IPS-18c (cell line): ENCODE measurements around the gene HMGN1.
A peak's percentile ranks its signal among the peaks of the same experiment; 100 is the strongest.
"Not testable (repeated sequence)": the region's sequence is repeated elsewhere in the genome, so short reads cannot be mapped to it uniquely, and the experiment has no call there.

ENCODE experiments used
- H3K4me3 ChIP-seq: 2 replicates; pipeline ENCODE4 v1.7.0; 2013; ENCODE audit warnings: low read depth, mild to moderate bottlenecking, low read length, moderate library complexity; ENCODE audit not compliant: insufficient read depth
- H3K9me3 ChIP-seq: one replicate; pipeline ENCODE4 v1.6.1; 2013; ENCODE audit warnings: mild to moderate bottlenecking, low read length, moderate library complexity; ENCODE audit not compliant: control insufficient read depth, insufficient read depth

Gene HMGN1

DNA sequence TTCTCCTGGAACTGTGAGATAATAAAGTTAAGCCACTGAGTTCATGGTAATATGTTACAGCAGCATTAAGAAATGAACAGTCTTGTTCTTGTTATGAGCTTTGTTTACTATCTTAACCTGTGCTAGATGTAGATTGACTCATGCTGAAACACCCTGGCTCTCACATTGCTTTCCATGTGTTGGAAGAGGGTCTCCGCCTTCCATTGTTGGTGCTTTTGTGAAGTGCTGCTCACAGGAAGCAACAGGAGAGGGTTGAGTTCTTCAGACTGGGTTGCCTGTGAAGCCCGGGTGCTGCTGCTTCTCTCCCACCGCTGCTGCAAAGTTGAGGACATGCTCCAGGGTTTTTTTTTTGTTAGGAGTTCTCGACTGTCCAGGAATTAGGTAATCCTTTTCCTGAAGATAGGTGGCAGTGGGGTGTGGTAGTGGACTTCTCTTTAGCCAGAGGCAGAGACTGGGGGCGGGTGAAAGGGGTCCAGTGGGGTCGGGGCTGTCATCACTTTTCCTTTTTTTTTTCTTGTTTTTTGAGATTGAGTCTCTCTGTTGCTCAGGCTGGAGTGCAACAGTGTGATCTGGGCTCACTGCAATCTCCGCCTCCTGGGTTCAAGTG, 28.7 kb upstream of the HMGN1 start:
- Histone ChIP-seq H3K9me3 (no peaks in the 10 kb centered on the region), H3K4me3 (no peak overlapping the region)

- Histone ChIP-seq H3K4me3 (no peak overlapping the region), H3K9me3 (no peaks in the 10 kb centered on the region)
Observed at GRCh38 chr21:39375446-39375845, 26.6 kb upstream of the HMGN1 start.

GRCh38 chr21:39374046-39374445, 25.2 kb upstream of the HMGN1 start:
- no peaks in the 10 kb centered on the region for H3K9me3 ChIP-seq
- no peak overlapping the region for H3K4me3 ChIP-seq

DNA sequence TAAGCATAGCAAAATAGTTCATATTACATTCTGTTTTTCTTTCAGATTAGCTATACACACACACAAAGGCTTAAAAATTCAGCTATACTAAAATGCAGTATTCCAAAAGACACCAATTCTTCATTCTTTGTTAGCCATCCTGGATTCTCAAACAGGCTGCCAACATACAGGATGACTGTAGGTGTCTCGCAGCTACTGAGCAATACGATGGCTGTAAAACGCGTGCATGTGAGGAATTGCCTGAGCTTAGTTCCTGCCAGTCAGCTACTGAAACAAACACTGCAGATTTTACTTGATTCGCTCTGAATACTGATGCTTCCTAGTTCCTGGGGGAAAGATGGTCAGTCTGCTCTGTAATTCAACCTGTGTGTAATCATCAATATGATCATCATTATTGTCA, 24.7 kb upstream of the HMGN1 start:
- Histone ChIP-seq H3K9me3 (no peaks in the 10 kb centered on the region), H3K4me3 (no peak overlapping the region)

- not testable (repeated sequence) for H3K4me3 ChIP-seq
Observed at GRCh38 chr21:39369896-39370288, 21.0 kb upstream of the HMGN1 start.

DNA sequence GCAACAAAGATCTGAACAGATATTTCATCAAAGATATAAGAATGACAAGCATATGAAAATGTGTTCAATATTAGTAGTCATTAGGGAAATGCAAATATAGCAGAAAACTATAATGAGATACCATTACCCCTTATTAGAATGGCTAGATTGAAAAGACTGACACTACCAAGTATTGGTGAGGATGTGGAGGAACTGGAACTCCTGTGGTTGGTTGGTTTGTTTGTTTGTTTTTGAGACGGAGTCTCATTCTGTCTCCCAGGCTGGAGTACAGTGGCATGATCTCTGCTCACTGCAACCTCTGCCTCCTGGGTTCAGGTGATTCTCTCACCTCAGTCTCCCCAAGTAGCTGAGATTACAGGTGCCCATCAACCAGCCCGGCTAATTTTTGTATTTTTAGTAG, 18.9 kb upstream of the HMGN1 start:
- Histone ChIP-seq H3K9me3 (no peaks in the 10 kb centered on the region), H3K4me3 (no peak overlapping the region)

More at GRCh38 chr21:39369896-39370288, 21.0 kb upstream of the HMGN1 start:
- H3K9me3 ChIP-seq = not testable (repeated sequence)

DNA sequence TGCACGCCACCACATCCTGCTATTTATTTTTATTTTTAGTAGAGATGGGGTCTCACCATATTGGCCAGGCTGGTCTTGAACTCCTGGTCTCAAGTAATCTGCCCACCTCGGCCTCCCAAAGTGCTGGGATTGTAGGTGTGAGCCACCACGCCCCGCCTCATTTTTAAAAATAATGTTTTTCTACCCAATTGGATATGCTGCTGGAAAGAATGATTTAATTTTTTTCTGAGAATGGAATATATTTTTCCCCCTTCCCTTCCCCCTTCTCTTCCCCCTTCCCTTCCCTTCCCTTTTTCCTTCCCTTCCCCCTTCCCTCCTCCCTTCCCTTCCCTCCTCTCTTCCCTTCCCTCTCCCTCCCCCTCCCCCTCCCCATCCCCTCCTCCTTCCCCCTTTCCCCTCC, 17.7 kb upstream of the HMGN1 start:
- H3K4me3 ChIP-seq = no peak overlapping the region
- peaks cover 2% of the 10 kb centered on the region for H3K9me3 ChIP-seq

- Histone ChIP-seq H3K4me3 (no peak overlapping the region), H3K9me3 (peaks cover 2% of the 10 kb centered on the region)
Observed at GRCh38 chr21:39364949-39365348, 16.1 kb upstream of the HMGN1 start.

GRCh38 chr21:39363607-39364555, 15.0 kb upstream of the HMGN1 start:
- Histone ChIP-seq H3K4me3 (no peak overlapping the region), H3K9me3 (peaks cover 2% of the 10 kb centered on the region)

DNA sequence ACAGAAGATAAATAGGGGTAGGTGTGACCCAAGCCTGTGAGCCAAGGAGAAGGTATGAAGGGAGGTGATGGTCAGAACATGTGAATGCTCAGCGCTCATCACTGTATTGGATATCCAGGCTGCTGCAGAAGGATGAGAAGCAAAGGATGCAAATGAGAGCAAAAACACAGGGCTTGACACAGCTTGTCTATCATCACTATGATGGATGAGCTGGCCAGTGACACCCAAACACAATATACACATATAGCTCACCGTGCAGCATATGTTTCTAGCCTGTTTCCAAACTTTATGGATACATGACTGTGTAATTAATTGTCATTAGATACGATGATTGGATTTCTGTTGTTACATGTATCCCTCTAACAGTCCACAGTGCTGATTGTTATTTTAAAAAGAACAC, 13.8 kb upstream of the HMGN1 start:
- Histone ChIP-seq H3K4me3 (no peak overlapping the region), H3K9me3 (peaks cover 2% of the 10 kb centered on the region)

- peaks cover 2% of the 10 kb centered on the region for H3K9me3 ChIP-seq
- no peak overlapping the region for H3K4me3 ChIP-seq
Observed at GRCh38 chr21:39359382-39359781, 10.5 kb upstream of the HMGN1 start.

GRCh38 chr21:39353295-39353694, 4.4 kb upstream of the HMGN1 start:
- Histone ChIP-seq H3K4me3 (no peak overlapping the region), H3K9me3 (no peaks in the 10 kb centered on the region)

DNA sequence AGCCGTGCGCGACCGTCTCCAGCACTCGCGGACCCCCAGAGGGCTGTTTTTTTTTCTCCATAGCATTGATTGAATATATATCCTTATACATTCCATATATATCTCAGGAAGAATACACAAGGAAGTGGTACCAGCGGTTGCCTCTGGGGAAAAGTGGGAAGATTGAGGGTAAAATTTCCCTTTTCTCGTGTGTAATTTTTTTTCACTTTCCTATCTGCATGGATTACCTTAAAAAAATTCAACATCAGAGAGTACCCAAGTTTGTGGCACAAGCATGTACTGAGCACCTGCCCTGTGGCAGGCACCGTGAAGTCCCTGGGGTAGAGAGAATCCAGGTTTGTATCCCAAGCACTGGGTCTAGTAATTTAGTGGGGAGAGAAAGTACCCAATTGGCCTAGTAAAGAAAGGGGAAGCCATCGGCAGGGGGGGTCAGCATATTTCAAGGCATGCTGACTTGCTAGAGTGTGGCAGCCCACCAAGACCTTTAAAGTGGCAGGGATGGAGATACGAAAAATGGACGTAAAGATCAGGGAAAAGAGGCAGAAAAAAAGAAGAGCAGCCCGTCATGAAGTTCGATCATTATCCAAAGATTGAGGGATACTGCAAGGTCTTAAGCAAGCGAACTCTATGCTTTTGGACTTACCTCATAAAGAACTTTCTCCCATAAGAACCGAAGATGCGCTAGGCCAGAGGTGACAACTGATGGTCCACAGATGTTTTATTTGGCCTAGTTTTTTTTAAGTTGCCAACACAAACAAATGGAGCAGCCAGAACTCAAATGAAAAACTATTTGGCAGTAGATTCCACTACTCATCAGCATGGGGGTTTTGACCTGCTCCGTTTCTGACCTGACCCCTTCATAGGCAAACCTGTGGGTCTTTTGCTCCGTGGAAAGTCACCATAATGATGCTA, 1.5 kb upstream of the HMGN1 start:
- Histone ChIP-seq H3K9me3 (no peaks in the 10 kb centered on the region), H3K4me3 (peak overlapping the region; percentile 74)

DNA sequence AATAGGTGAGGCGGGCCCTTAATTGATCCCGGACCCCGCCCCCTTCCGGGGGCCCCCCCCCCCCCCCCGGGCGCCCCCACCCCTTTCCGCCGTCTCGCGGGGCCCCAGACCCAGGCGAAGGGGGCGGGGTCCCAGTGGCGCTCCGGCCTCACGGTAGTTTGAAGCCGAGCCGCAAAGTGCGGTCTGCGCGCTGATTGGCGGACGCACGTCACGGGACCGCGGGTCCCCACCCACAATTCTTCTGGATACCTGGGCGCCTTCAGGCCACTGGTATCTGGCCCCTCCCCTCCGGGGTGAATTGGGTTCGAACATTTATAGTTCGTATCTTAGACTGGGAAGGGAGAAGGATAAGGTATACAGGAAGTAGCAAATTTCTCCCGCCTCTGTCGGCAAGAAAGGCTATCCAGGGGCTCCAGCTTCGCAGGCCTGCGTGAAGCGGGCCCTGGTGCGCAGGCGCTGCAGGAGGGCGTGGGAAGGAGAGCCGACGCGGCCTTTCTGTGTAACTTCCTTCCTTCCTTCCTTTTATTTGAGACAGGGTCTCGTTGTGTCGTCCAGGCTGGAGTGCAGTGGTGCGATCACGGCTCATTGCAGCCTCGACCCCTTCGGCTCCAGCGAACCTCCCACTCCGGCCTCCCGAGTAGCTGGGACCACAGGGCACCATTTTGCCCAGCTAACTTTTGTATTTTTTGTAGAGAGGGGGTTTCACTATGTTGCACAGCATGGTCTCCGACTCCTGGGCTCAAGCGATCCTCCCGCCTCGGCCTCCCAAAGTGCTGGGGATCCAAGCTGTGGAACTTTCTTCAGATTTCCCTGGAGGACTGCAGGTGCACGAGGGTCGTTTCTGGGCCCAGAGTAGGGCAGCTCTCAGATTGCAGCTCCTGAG, 564 bp upstream of the HMGN1 start:
- peak overlapping the region; percentile 74 for H3K4me3 ChIP-seq
- H3K9me3 ChIP-seq = no peaks in the 10 kb centered on the region

- peak overlapping the region; percentile 95 for H3K4me3 ChIP-seq
- no peaks in the 10 kb centered on the region for H3K9me3 ChIP-seq
Observed at GRCh38 chr21:39348040-39348354, 891 bp downstream of the HMGN1 start.

DNA sequence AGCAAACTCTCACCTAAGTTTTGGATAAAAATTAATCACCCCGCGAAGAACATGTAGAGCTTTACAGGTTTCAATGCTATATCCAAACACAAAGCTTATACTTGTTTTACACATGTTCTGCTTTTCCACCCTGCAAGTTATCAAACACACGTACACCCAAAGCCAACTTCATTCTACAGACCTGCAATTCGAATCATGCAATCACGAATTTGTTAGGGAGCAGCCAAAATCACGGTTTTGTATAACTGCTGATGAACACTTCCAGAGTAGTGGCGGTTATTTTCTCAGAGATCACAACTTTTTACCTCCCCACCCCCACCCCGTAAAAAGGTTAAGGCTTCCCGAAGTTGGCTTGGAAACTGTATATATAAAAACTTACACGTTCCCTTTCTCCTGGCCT, 1.4 kb downstream of the HMGN1 start:
- Histone ChIP-seq H3K9me3 (no peaks in the 10 kb centered on the region), H3K4me3 (peak overlapping the region; percentile 95)
